Activated naive CD4-positive, alpha-beta T cell treated with anti-CD3 and anti-CD28 coated beads for 36 hours (primary cell): ENCODE measurements around the gene WRAP53. TPM values are rescaled to one million over a fixed set of nuclear protein-coding genes. Genes with fewer than 3 reads are reported as not detected.

ENCODE experiments used
- CTCF ChIA-PET: fragments of 350-600 bp; sonication (Branson Sonifier 250); formaldehyde crosslinking; loops from one replicate; lab custom pipeline; 2021; ENCODE audit warnings: antibody characterized with exemption; lab: Charles Lee
- DNase-seq: peaks from one replicate; pipeline ENCODE4 v3.0.0-alpha.2; 2020
- H3K27ac Mint-ChIP-seq: one replicate; pipeline ENCODE4 v1.8.0; 2021; ENCODE audit warnings: mild to moderate bottlenecking, mixed read lengths
- H3K27me3 Mint-ChIP-seq: one replicate; pipeline ENCODE4 v1.8.0; 2021; ENCODE audit warnings: low read depth, mixed read lengths
- H3K36me3 Mint-ChIP-seq: one replicate; pipeline ENCODE4 v1.8.0; 2021; ENCODE audit warnings: low read depth, mixed read lengths
- H3K4me1 Mint-ChIP-seq: one replicate; pipeline ENCODE4 v1.8.0; 2021; ENCODE audit warnings: low read depth, mixed read lengths
- H3K4me3 Mint-ChIP-seq: one replicate; pipeline ENCODE4 v1.8.0; 2021; ENCODE audit warnings: mild to moderate bottlenecking, moderate library complexity, mixed read lengths
- H3K9me3 Mint-ChIP-seq: one replicate; pipeline ENCODE4 v1.8.0; 2021; ENCODE audit warnings: mixed read lengths
- intact Hi-C: fragments of 100-400 bp; cut with micrococcal nuclease; formaldehyde crosslinking; loops from one replicate; pipeline ENCODE4 v1.15.1; 2023
- total RNA-seq, 2 experiments: library from RNA; stranded (reverse); gene quantifications; one replicate each; pipeline ENCODE4 v1.2.3, GENCODE V29; 2021

WRAP53 gene
- total RNA-seq, 2 experiments from 2014 or later, result 13.7 to 14.7 TPM

- CTCF ChIA-PET, result no interaction called here
- peaks cover 60% of the 10 kb centered on the region for H3K27me3 Mint-ChIP-seq
- no peaks in the 10 kb centered on the region for H3K36me3 Mint-ChIP-seq
- intact Hi-C loops, result no loop called here
- peaks cover 6% of the 10 kb centered on the region for H3K4me1 Mint-ChIP-seq
- H3K9me3 Mint-ChIP-seq, result no peaks in the 10 kb centered on the region
- no peak overlapping the region for H3K4me3 Mint-ChIP-seq
- DNase-seq, result no peak
- H3K27ac Mint-ChIP-seq, result no peak overlapping the region
Observed at GRCh38 chr17:7712111-7712771, 24.0 kb downstream of the WRAP53 start.

DNA sequence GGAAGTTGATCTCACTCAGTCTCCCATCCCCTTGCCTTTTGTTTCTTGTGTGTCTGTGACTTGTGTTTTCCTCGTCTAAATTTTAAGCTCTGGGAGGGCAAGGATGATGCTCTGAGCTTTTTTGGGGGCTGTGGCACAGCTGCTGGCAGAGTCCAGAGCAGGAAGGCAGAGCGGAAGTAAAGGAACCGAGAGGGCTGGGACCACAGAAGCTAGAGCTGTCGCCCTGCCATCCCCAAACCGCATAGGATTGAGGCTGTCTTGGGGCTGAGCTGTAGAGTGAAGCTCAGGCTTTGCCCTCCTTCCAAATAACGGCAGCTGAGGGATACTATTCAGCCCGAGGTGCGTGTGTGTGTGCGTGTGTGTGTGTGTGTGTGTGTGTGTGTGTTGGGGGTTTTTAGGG, 25.5 kb downstream of the WRAP53 start:
- no peak for DNase-seq
- Mint-ChIP-seq H3K4me3 (no peak overlapping the region), H3K27ac (no peak overlapping the region), H3K27me3 (peaks cover 61% of the 10 kb centered on the region), H3K9me3 (no peaks in the 10 kb centered on the region), H3K36me3 (no peaks in the 10 kb centered on the region), H3K4me1 (peaks cover 11% of the 10 kb centered on the region)
- CTCF ChIA-PET, result interaction anchor here (0.7 to 1.1 kb wide), 5 partner anchors 10 to 218 kb away, joined by 3 to 5 read pairs (median 3); partner anchors contain the start of genes CNTROB, TRAPPC1 and WRAP53
- intact Hi-C loops, result no loop called here

- H3K36me3 Mint-ChIP-seq, result no peaks in the 10 kb centered on the region
- H3K4me1 Mint-ChIP-seq, result peaks cover 11% of the 10 kb centered on the region
- CTCF ChIA-PET, result interaction anchor here (0.7 kb wide), 1 partner anchor 217 kb away, joined by 4 read pairs; the partner anchor contains the start of genes CNTROB and TRAPPC1
- H3K4me3 Mint-ChIP-seq, result no peak overlapping the region
- H3K27me3 Mint-ChIP-seq, result peaks cover 59% of the 10 kb centered on the region
- intact Hi-C loops, result loop anchor here (5.0 kb wide), 1 partner anchor 63 kb away; the partner anchor contains the start of gene ATP1B2
- DNase-seq, result no peak
- no peak overlapping the region for H3K27ac Mint-ChIP-seq
- no peaks in the 10 kb centered on the region for H3K9me3 Mint-ChIP-seq
Observed at GRCh38 chr17:7714721-7715594, 26.7 kb downstream of the WRAP53 start.

GRCh38 chr17:7715936-7716886, 27.9 kb downstream of the WRAP53 start:
- H3K9me3 Mint-ChIP-seq, result no peaks in the 10 kb centered on the region
- intact Hi-C loops, result loop anchor here (5.0 kb wide), 1 partner anchor 64 kb away; the partner anchor contains the start of gene ATP1B2

GRCh38 chr17:7716901-7717755, 28.9 kb downstream of the WRAP53 start, which contains the start of gene DNAH2:
DNAH2 (plus strand) TSS chr17:7717744; CDS start chr17:7719735, 1,991 bp downstream.
- H3K27ac Mint-ChIP-seq, result no peak within 1 kb of the TSS
- peaks cover 5% of the 10 kb centered on the region for H3K4me1 Mint-ChIP-seq
- peak; percentile 55 for DNase-seq
- H3K4me3 Mint-ChIP-seq, result peak within 1 kb of the TSS; percentile 73
- intact Hi-C loops, result loop anchor here (1.0 to 5.0 kb wide), 2 partner anchors 65 to 85 kb away; partner anchors contain the start of gene ATP1B2
- H3K27me3 Mint-ChIP-seq, result peaks cover 61% of the 10 kb centered on the region
- no peaks in the 10 kb centered on the region for H3K9me3 Mint-ChIP-seq
- H3K36me3 Mint-ChIP-seq, result no peaks in the 10 kb centered on the region
- CTCF ChIA-PET, result interaction anchor here (1.1 to 1.4 kb wide), 3 partner anchors 11 to 85 kb away, joined by 3 to 4 read pairs (median 3); no protein-coding TSS in a partner anchor

More at GRCh38 chr17:7715936-7716886, 27.9 kb downstream of the WRAP53 start:
- Mint-ChIP-seq H3K27ac (no peak overlapping the region), H3K27me3 (peaks cover 63% of the 10 kb centered on the region), H3K36me3 (no peaks in the 10 kb centered on the region), H3K4me1 (peaks cover 5% of the 10 kb centered on the region), H3K4me3 (peak overlapping the region; percentile 73)
- CTCF ChIA-PET, result interaction anchor here (1.2 to 1.4 kb wide), 2 partner anchors 10 to 84 kb away, joined by 3 to 4 read pairs; no protein-coding TSS in a partner anchor
- DNase-seq, result no peak

DNA sequence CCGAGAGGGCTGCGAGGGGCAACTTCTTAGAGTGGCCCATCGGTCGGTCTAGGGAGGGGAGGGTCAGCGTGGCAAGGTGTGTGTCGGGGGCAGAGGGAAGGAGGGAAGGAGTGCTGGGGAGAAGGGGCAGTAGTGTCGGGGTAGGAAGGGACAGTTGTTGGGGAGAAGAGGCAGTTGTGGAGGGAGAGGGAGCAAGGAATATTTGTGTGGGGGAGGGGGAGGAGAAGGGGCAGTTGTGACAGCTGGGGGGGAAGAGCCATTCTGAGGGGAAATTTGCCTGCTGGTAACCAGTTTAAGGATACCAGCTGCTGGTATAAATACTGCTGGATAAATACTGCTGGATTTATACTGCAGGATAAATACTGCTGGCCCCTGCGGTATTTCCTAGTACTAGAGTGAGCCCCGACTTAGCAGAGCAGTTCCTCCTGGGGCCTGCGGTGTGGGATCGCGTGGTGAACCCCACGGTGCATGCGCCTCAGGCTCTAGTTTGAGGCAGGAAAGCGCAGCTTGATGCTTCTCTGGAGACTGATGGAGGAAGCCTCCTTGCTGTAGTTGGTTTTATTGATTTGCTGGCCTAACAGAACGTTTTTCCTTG, 29.6 kb downstream of the WRAP53 start:
- no peak overlapping the region for H3K27ac Mint-ChIP-seq
- H3K4me1 Mint-ChIP-seq, result peaks cover 5% of the 10 kb centered on the region
- peak; percentile 22 for DNase-seq
- H3K27me3 Mint-ChIP-seq, result peaks cover 59% of the 10 kb centered on the region
- no peaks in the 10 kb centered on the region for H3K9me3 Mint-ChIP-seq
- H3K4me3 Mint-ChIP-seq, result peak overlapping the region; percentile 73
- CTCF ChIA-PET, result interaction anchor here (1.1 kb wide), 1 partner anchor 45 kb away, joined by 3 read pairs; no protein-coding TSS in a partner anchor
- intact Hi-C loops, result loop anchor here (1.0 to 5.0 kb wide), 2 partner anchors 66 to 86 kb away; partner anchors contain the start of gene ATP1B2
- no peaks in the 10 kb centered on the region for H3K36me3 Mint-ChIP-seq

GRCh38 chr17:7719661-7720060, 31.4 kb downstream of the WRAP53 start:
- CTCF ChIA-PET, result interaction anchor here (1.5 kb wide), 1 partner anchor 32 kb away, joined by 3 read pairs; the partner anchor contains the start of gene TP53
- intact Hi-C loops, result loop anchor here (5.0 kb wide), 1 partner anchor 67 kb away; the partner anchor contains the start of gene ATP1B2
- Mint-ChIP-seq H3K27ac (no peak overlapping the region), H3K27me3 (peaks cover 56% of the 10 kb centered on the region), H3K4me1 (peaks cover 5% of the 10 kb centered on the region), H3K9me3 (no peaks in the 10 kb centered on the region), H3K36me3 (no peaks in the 10 kb centered on the region), H3K4me3 (no peak overlapping the region)
- DNase-seq, result no peak

GRCh38 chr17:7720125-7720524, 31.8 kb downstream of the WRAP53 start:
- no peak overlapping the region for H3K27ac Mint-ChIP-seq
- H3K9me3 Mint-ChIP-seq, result no peaks in the 10 kb centered on the region
- no peak overlapping the region for H3K4me3 Mint-ChIP-seq
- CTCF ChIA-PET, result interaction anchor here (0.7 to 1.5 kb wide), 2 partner anchors 33 to 47 kb away, joined by 3 to 4 read pairs; partner anchors contain the start of gene TP53
- DNase-seq, result no peak
- peaks cover 54% of the 10 kb centered on the region for H3K27me3 Mint-ChIP-seq
- H3K36me3 Mint-ChIP-seq, result no peaks in the 10 kb centered on the region
- H3K4me1 Mint-ChIP-seq, result peaks cover 5% of the 10 kb centered on the region
- intact Hi-C loops, result no loop called here

GRCh38 chr17:7721612-7722011, 33.3 kb downstream of the WRAP53 start:
- intact Hi-C loops, result no loop called here
- no peaks in the 10 kb centered on the region for H3K36me3 Mint-ChIP-seq
- H3K9me3 Mint-ChIP-seq, result no peaks in the 10 kb centered on the region
- peaks cover 41% of the 10 kb centered on the region for H3K27me3 Mint-ChIP-seq
- no peak overlapping the region for H3K27ac Mint-ChIP-seq
- H3K4me1 Mint-ChIP-seq, result peaks cover 5% of the 10 kb centered on the region
- no peak for DNase-seq
- CTCF ChIA-PET, result no interaction called here
- H3K4me3 Mint-ChIP-seq, result no peak overlapping the region

DNA sequence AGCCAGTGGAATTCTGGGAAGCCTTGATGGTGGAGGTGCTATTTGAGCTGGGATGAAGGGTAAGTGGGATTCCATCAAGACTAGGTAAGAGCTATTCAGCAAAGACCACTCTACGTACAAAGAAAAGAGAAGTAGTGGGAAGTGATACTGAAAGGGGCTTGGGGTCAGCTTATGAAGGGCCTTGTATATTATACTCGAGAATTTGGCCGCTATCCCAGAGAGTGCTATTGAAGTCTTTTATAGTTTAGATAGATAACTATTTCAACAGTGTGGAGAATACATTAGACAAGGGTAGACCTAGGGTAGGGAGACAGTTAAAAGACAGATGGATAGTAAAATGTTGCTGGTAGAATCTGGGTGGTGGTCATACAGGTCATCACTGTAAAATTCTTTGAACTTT, 39.6 kb downstream of the WRAP53 start:
- Mint-ChIP-seq H3K27ac (no peak overlapping the region), H3K36me3 (no peaks in the 10 kb centered on the region), H3K4me3 (no peak overlapping the region), H3K4me1 (no peaks in the 10 kb centered on the region), H3K9me3 (no peaks in the 10 kb centered on the region), H3K27me3 (peaks cover 11% of the 10 kb centered on the region)
- CTCF ChIA-PET, result interaction anchor here (0.7 kb wide), 1 partner anchor 152 kb away, joined by 4 read pairs; no protein-coding TSS in a partner anchor
- intact Hi-C loops, result no loop called here
- no peak for DNase-seq
